ENCODE results near the gene DMD.

DMD gene

GRCh38 chrX:31179203-31179602, 2032.1 kb downstream of the DMD start:
- no peak for DNase-seq (ENCODE audit: low read depth)
- H3K4me3 ChIP-seq (ENCODE audit: low read depth, low read length), result no peak overlapping the region
- TF ChIP-seq, protein P1, sequence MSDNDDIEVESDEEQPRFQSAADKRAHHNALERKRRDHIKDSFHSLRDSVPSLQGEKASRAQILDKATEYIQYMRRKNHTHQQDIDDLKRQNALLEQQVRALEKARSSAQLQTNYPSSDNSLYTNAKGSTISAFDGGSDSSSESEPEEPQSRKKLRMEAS (IDR thresholded peaks at IDR 0.05; ENCODE audit: low read depth, low read length), result no peak
- TF ChIP-seq, protein P2, sequence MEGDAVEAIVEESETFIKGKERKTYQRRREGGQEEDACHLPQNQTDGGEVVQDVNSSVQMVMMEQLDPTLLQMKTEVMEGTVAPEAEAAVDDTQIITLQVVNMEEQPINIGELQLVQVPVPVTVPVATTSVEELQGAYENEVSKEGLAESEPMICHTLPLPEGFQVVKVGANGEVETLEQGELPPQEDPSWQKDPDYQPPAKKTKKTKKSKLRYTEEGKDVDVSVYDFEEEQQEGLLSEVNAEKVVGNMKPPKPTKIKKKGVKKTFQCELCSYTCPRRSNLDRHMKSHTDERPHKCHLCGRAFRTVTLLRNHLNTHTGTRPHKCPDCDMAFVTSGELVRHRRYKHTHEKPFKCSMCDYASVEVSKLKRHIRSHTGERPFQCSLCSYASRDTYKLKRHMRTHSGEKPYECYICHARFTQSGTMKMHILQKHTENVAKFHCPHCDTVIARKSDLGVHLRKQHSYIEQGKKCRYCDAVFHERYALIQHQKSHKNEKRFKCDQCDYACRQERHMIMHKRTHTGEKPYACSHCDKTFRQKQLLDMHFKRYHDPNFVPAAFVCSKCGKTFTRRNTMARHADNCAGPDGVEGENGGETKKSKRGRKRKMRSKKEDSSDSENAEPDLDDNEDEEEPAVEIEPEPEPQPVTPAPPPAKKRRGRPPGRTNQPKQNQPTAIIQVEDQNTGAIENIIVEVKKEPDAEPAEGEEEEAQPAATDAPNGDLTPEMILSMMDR (IDR thresholded peaks at IDR 0.05; ENCODE audit: low read depth, low read length), result no peak
- TF ChIP-seq POLR2A (IDR thresholded peaks at IDR 0.05; ENCODE audit: extremely low read depth, insufficient read length) (no peak), MYC (IDR thresholded peaks at IDR 0.05; ENCODE audit: low read depth, low read length) (no peak)

DNA sequence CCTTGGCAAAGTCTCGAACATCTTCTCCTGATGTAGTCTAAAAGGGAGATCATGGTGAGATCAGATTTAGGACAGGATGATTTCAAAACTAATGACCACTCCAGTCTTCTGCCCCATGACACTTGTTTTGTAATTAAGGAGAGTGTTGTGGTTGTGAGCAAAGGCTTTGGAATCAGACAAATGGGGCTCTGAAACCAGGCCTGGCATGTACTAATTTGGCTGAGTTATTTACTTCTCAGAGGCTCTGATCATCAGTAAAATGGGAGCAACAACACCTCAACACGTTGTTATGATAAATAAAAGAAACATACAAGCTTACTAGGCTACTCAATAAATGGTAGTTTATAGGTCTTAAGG, 2032.6 kb downstream of the DMD start:
- DNase-seq (ENCODE audit: low read depth), result no peak
- TF ChIP-seq, protein P1 (IDR thresholded peaks at IDR 0.05; ENCODE audit: low read depth, low read length), result no peak
- no peak for TF ChIP-seq MYC (IDR thresholded peaks at IDR 0.05; ENCODE audit: low read depth, low read length)
- TF ChIP-seq, protein P2 (IDR thresholded peaks at IDR 0.05; ENCODE audit: low read depth, low read length), result no peak
- no peak for TF ChIP-seq POLR2A (IDR thresholded peaks at IDR 0.05; ENCODE audit: extremely low read depth, insufficient read length)

GRCh38 chrX:31178064-31178768, 2033.1 kb downstream of the DMD start:
- no peak overlapping the region for H3K4me3 ChIP-seq (ENCODE audit: low read depth, low read length)
- DNase-seq (ENCODE audit: low read depth), result no peak
- no peak for TF ChIP-seq POLR2A (IDR thresholded peaks at IDR 0.05; ENCODE audit: extremely low read depth, insufficient read length)
- TF ChIP-seq, protein P2 (IDR thresholded peaks at IDR 0.05; ENCODE audit: low read depth, low read length), result no peak
- TF ChIP-seq MYC (IDR thresholded peaks at IDR 0.05; ENCODE audit: low read depth, low read length), result no peak
- TF ChIP-seq, protein P1 (IDR thresholded peaks at IDR 0.05; ENCODE audit: low read depth, low read length), result no peak

More for the DNA sequence above, 2032.6 kb downstream of the DMD start:
- no peak overlapping the region for H3K4me3 ChIP-seq (ENCODE audit: low read depth, low read length)

DNA sequence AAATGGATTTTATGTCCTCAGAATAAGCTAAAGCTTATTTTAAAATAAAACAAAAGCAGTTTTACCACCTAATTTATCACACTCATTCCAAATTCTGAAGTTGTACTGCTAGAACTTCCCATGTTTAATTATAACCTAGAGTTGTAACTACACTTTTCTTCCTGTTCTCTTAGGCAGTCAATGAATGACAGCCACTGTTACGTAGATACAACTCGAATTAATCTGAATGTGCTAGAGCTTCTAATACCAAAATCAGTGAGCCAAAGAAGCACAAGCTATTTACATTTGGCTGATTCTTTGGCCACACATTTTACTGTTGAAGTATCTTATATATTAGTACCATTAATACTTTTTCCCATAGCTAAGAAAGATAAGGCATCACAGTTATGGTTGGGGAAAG, 2040.6 kb downstream of the DMD start:
- no peak for DNase-seq (ENCODE audit: low read depth)
- TF ChIP-seq, protein P2 (IDR thresholded peaks at IDR 0.05; ENCODE audit: low read depth, low read length), result no peak
- TF ChIP-seq MYC (IDR thresholded peaks at IDR 0.05; ENCODE audit: low read depth, low read length), result no peak
- TF ChIP-seq POLR2A (IDR thresholded peaks at IDR 0.05; ENCODE audit: extremely low read depth, insufficient read length), result no peak
- TF ChIP-seq, protein P1 (IDR thresholded peaks at IDR 0.05; ENCODE audit: low read depth, low read length), result no peak
- no peak overlapping the region for H3K4me3 ChIP-seq (ENCODE audit: low read depth, low read length)

GRCh38 chrX:31168551-31168950, 2042.8 kb downstream of the DMD start:
- H3K4me3 ChIP-seq (ENCODE audit: low read depth, low read length), result no peak overlapping the region
- TF ChIP-seq, protein P2 (IDR thresholded peaks at IDR 0.05; ENCODE audit: low read depth, low read length), result no peak
- TF ChIP-seq, protein P1 (IDR thresholded peaks at IDR 0.05; ENCODE audit: low read depth, low read length), result no peak
- no peak for TF ChIP-seq POLR2A (IDR thresholded peaks at IDR 0.05; ENCODE audit: extremely low read depth, insufficient read length)
- TF ChIP-seq MYC (IDR thresholded peaks at IDR 0.05; ENCODE audit: low read depth, low read length), result no peak
- no peak for DNase-seq (ENCODE audit: low read depth)

All from NB4 (cell line).